ENCODE results near the gene USP31.

The USP31 gene

DNA sequence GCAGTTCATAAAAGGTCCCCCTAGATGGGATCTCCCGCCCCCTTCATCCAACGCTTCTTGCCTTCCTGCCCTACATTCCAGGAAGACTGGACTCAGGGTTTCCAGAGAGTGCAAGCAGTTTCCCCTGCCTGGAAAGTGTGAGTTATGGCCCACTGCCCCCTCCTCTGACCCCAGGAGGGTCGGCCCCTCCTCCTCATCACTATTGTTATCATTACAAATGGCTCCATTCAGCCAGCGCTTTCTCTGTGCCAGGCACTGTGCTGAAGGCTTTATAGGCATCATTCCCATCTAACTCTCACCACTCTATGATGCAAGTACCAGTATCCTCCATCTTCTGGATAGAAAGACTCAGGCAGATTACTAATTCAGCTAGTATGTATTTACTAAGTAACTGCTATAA is 90.7 kb downstream of the USP31 start:
- DNase-seq, result no peak

DNA sequence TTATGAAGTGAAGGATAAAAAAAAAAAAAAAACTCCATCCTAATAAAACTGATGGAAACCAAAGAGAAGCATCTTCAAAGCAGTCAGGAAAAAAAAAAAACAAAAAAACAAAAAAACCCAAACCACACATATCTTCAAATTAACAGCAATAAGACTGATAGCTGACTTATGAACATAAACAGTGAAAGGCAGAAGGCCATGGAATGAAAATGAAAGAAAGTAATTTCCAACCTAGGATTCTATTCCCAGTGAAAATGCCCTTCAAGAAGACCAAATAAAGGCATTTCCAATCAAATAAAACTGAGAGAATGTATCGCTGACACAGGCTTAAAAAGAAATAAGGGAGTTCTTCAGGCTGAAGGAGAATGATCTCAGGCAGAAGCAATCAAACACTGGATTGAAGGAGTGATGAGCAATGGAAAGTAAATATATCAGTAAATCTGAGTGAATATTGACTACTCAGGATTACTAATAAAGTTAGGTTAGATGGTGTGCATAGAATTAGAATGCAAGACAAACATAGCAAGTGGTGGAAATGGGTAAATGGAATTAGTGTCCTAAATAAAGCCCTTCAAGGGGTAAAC is 92.1 kb downstream of the USP31 start:
- no peak for DNase-seq

- no peak for DNase-seq
These were observed 93.8 kb downstream of the USP31 start for GRCh38 chr16:23055481-23055880.

- DNase-seq, result no peak
These were observed 96.2 kb downstream of the USP31 start for GRCh38 chr16:23052908-23053580.

GRCh38 chr16:23052221-23052620 is 97.0 kb downstream of the USP31 start:
- DNase-seq, result no peak

DNA sequence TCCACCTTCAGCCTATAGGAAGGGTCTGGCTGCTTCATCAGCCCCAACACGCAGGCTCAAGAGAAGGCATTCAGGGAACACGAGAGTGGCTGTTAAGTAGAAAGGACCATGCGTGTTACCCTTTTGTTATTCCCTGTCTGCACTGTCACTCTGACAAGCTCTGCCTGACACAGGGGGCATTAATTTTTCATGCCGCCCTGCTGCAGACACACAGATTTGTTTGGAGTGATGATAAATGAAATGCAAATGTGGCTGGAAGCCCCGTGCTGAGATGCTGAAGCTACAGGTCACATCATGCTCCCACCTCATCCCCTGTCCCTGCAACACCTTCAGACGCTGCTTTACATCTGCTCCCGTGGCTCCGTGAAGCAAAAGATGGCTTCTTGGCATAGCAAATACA is 97.7 kb downstream of the USP31 start:
- no peak for DNase-seq

DNA sequence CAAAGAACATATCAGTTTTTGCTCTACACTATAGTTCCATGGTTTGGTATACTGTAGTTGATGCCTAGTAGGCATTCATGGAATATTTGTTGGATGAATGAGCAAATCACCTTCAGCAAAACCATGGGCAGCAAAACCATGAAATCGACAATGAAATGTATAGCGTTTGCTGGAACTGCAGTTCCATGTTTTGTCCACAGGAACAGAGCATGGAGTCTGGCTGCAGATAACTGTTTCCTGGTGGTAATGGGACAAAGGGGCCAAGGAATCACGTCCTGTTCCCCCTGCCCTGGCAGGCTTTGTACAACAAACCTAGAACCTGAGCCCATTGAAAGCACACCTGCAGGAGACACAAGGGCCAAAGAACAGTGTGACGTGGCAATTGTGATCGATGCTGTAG is 101.1 kb downstream of the USP31 start:
- DNase-seq, result no peak

DNA sequence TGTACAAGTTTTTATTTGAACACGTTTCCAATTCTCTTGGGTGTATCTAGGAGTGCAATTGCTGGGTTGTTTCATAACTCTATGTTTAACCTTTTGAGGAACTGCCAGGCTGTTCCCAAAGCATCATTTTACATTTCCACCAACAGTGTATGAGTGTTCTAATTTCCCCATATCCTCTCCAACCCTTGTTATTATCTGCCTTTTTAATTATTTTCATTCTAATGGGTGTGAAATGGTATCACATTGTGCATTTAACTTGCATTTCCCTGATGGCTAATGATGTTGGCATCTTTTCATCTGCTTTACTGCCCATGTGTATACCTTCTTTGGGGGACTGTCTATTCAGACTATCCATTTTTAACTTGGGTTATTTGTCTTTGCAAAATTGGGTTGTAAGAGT is 104.2 kb downstream of the USP31 start:
- DNase-seq, result no peak

DNA sequence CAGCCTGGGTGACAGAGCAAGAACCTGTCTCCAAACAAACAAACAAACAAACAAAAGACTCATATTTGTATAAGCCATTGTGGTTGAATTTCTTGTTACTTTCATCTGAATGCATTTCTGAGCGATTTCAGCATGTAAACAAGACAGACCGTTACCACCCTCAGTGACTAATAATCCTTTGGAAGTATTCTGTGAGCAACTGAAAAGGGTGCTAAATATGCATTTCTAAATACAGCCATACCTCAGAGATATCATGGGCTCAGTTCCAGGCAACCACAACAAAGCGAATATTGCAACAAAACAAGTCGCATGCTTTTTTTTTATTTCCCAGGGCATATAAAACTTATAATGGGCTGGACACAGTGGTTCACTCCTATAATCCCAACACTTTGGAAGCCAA is 109.0 kb downstream of the USP31 start:
- no peak for DNase-seq

DNA sequence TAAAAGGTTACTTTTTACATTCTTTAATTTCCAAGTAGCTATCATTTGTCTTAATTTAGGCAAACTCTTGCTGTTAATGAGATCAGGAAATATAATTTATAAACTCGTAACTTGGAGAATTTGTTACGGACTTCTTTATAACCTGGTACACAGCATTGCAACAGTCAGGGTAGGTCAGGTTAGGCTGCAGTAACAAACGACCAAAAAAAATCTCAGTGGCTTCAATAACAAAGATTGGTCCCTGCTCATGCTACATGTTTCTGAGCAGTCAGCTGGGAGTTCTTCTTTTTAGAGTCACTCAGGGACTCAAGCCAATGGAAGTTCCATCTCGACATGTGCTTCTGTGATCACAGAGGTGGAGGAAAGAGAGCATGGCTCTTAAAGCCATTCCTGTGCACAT is 110.1 kb downstream of the USP31 start:
- DNase-seq, result no peak

- no peak for DNase-seq
These were observed 114.0 kb downstream of the USP31 start for GRCh38 chr16:23035240-23035639.

DNA sequence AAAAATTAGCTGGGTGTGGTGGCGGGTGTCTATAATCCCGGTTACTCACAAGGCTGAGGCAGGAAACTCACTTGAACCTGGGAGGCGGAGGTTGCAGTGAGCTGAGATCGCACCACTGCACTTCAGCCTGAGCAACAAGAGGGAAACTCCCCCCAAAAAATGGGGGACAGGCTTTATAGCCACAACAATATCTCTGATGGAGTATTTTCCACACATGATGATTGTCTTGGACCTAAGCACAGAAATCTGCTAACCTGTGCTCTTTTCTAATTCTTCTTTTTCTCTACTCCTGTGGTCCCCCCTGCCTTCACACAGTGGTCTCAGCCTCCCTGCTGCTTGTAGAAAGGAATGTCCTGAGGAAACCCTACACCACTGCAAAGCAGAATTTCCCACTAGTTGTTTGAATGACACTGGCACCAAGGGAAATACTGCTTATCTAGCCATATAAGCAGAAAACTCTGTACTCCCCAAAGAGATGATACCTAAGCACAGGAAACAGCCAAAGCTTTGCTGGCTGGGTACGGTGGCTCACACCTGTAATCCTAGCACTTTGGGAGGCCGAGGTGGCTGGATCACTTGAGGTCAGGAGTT is 117.6 kb downstream of the USP31 start:
- DNase-seq, result no peak

DNA sequence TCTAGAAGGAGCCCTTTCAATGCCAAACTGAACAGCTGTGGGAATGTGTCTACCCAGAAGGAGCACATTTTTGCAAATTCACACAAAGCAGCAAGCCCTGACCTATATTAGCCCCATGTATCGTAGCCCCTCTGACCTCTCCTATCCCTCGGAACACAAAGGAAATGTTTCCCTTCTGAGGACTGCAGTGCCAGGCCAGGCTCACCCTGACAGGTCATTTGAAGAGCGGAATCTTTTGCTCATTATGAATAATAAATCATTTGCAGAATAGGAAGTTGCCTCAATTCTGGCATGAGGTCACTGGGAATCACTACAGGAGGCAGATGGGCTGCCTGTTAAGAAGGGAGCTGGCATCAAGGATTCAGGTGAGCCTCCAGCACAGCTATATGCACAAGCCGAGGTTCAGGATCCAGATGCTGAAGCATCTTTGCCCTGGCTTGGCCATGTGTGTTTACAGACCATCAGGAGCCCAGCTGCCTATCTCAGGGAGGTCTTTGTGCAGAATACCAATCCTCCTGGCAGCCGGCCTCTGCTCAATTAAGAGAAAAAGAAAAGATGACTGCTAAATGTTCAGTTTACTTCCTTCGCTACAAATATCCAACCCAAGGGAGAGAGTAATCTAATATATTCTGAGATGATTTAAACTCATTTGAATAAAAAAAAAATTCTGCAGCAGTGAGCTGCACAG is 119.4 kb downstream of the USP31 start:
- DNase-seq, result no peak

GRCh38 chr16:23027386-23027785 is 121.9 kb downstream of the USP31 start:
- no peak for DNase-seq

DNA sequence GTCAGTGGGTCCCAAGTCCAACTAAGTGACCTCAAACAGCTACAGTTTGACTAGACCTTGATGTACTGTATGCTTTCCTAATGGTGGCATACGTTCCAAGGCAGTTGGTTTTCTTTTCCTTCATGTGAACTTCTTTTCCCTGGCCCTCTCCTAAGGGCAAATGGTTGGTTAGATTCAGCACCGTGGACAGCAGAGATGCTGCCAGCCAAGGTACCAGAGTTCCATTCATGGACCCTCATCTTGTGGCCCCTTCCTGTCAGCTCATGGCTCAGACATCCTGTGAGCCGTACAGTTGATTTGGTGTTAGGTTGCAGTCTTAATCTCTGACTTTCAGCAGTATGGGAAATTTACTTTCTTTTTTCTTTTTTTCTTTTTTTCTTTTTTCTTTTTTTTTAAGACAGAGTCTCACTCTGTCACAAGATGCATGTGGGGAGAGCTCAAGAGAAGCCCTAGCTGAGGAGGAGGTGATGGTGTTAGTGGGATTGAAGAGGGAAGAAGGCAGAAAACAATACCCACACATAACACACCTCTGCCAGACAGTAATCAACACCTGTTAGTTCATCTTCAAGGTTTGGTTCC is 122.4 kb downstream of the USP31 start:
- no peak for DNase-seq

- no peak for DNase-seq
These were observed 123.5 kb downstream of the USP31 start for GRCh38 chr16:23025692-23026307.

DNA sequence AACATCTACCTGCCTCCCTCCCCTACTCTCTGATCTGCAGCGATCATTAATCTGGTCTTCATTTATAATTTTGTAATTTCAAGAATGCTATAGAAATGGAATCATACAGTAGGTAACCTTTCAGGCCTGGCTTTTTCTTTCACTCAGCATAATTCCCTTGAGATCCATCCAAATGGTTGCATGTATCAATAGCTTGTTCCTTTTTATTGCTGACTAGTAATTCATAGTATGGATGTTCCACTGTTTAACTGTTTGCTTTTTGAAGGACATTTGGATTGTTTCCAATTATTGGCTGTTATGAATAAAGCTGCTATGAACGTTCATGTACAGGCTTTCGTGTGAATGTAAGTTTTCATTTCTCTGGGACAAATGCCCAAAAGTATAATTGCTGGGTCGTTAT is 125.2 kb downstream of the USP31 start:
- DNase-seq, result no peak

DNA sequence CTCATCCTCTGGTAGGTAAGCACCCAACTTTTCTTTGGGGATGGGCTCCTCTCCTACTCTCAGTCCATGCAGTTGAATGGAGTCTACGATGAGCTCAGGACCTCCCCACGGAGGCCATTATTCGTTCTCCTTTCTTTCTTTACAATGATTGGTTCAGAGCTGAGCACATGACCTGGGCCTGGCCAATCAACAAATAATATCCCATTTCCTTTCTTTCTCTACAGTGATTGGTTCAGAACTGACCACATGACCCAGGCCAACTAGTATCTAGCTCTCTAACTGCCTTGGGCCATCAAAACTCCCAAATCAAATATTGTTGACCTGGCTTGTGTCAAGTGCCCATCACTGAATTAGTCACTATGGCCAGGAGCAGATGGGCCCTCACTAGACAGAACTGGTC is 129.2 kb downstream of the USP31 start:
- DNase-seq, result no peak

- no peak for DNase-seq
These were observed 132.9 kb downstream of the USP31 start for GRCh38 chr16:23016368-23016767.

DNA sequence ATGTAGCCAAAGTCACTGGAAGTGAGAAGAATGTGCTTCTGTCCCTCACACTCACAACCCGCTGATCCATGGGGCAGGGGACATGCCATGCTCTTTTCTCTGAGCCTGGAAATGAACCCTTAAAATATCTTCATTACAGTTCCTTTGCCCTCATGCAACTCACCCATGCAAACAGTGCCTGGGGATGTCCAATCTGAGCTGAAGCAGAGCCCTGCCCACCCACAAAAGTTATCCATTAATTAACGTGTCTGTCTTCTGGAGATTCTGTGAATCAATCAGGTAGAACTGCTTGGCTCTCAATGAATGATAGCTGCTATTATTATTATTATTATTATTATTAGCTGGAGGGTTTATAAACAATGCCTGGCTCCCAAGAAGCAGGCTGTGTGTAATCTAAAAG is 133.7 kb downstream of the USP31 start:
- no peak for DNase-seq

DNA sequence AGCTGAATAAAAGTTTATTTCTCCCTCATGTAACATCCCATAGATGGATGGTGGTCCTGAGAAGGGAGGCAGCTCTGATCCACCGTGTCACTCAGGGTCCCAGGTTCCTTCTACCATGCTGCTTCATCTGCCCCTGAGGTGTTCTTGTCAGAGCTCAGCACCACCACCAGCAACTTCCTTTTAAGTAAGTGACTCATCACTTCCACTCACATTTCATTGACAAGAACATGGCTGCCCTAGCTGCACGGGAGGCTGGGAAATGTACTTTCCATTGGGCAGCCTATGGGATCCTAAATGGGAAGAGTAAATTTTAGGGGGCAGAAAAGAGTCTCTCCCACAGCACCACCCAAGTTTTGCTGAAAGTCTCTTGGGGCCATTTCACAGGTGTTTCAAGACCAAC is 134.7 kb downstream of the USP31 start:
- DNase-seq, result no peak
